Gastroesophageal sphincter (tissue), 3 donors: ENCODE measurements around the gene RLN3.

Experiments used
- POLR2A ChIP-seq, 2 donors: fragments of 450-650 bp; IDR thresholded peaks; one replicate each; pipeline ENCODE4 v1.6.1; 2017; ENCODE audit warnings: antibody characterized with exemption in 2 of 2, mild to moderate bottlenecking in 2 of 2, moderate library complexity in 1 of 2
- TF ChIP-seq, protein P1 (sequence below), 4 experiments: fragments of 200-600 bp in 2 of 4; fragments of 450-650 bp in 2 of 4; sonication (generic) in 1 of 4; IDR thresholded peaks; one replicate each; pipeline ENCODE4 v1.5.1; 2017 to 2019; ENCODE audit warnings: antibody characterized with exemption in 4 of 4, mild to moderate bottlenecking in 2 of 4, moderate library complexity in 2 of 4

DNA sequence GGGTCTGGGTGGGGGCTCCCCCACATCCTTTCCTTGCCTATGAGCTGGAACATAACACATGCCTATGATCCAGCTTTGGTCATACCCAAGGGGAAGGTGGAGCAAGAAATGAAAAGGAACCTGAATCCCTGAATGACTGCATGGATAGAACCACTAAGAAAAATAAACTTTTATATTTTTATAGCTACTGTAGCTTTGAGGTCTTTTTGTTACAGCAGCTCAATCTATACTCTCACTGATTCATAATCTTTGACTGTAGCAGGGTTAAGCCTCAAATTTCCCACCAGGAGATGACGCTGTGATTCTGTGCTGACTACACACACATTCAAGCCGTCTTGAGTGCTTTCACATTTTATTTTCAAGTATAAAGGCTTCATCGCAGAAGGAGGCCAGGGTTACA is 25.1 kb downstream of the RLN3 start:
- TF ChIP-seq, protein P1, sequence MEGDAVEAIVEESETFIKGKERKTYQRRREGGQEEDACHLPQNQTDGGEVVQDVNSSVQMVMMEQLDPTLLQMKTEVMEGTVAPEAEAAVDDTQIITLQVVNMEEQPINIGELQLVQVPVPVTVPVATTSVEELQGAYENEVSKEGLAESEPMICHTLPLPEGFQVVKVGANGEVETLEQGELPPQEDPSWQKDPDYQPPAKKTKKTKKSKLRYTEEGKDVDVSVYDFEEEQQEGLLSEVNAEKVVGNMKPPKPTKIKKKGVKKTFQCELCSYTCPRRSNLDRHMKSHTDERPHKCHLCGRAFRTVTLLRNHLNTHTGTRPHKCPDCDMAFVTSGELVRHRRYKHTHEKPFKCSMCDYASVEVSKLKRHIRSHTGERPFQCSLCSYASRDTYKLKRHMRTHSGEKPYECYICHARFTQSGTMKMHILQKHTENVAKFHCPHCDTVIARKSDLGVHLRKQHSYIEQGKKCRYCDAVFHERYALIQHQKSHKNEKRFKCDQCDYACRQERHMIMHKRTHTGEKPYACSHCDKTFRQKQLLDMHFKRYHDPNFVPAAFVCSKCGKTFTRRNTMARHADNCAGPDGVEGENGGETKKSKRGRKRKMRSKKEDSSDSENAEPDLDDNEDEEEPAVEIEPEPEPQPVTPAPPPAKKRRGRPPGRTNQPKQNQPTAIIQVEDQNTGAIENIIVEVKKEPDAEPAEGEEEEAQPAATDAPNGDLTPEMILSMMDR (IDR thresholded peaks at IDR 0.05): no peak
- no peak for TF ChIP-seq POLR2A (IDR thresholded peaks at IDR 0.05)
